Activated CD4-positive, alpha-beta T cell treated with anti-CD3 and anti-CD28 coated beads, Interleukin-2, Interleukin-6, amounts not matched to agents 100 ng/mL and 50 ng/mL, durations not matched to agents 16 hours and 8 hours (primary cell): ENCODE results near the gene TOMT.

ENCODE experiments used
- DNase-seq: peaks from one replicate; pipeline ENCODE4 v3.0.0-alpha.2; 2020

TOMT gene, protein sequence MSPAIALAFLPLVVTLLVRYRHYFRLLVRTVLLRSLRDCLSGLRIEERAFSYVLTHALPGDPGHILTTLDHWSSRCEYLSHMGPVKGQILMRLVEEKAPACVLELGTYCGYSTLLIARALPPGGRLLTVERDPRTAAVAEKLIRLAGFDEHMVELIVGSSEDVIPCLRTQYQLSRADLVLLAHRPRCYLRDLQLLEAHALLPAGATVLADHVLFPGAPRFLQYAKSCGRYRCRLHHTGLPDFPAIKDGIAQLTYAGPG

DNA sequence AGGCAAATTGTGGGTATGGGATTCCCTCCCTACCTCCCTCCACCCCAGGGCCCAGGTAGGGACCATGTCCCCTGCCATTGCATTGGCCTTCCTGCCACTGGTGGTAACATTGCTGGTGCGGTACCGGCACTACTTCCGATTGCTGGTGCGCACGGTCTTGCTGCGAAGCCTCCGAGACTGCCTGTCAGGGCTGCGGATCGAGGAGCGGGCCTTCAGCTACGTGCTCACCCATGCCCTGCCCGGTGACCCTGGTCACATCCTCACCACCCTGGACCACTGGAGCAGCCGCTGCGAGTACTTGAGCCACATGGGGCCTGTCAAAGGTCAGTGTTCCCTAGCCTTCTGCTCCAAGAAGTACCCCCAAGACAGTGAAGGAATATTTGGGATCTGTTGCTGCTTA is at the start of gene TOMT:
Gene TOMT, plus strand, starts transcription at position 37 of the 400 bp plus-strand sequence. Its CDS starts 28 bp downstream, at position 65.
- no peak for DNase-seq

DNA sequence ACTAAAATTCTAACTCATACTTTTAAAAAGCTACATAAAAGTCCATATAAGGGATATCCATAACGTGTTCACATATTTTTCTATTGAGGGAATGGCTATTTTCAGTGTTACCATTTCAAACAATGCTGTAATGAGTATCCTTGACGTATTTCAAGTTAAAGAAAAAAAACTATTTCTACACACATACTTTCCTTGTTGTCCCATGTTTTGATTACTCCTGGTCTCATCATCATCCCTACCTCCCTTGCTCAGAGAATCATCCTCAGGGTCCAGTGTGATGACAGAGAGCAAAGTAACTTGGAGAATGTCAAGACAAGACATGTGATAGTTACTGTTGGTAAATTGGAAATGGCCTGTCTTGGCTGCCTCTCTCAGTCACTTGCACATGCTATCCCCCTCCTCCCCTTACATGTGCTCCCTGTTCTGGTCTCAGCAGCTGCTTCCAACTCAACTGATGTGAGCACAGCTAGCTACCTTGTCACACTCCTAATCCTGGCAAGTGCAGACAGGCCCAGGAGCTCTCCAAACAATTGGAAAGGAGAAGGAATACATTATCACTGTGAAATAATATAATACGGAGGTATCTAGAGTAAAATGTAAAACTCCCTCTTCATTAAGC is 47.2 kb upstream of the TOMT start:
- no peak for DNase-seq

DNA sequence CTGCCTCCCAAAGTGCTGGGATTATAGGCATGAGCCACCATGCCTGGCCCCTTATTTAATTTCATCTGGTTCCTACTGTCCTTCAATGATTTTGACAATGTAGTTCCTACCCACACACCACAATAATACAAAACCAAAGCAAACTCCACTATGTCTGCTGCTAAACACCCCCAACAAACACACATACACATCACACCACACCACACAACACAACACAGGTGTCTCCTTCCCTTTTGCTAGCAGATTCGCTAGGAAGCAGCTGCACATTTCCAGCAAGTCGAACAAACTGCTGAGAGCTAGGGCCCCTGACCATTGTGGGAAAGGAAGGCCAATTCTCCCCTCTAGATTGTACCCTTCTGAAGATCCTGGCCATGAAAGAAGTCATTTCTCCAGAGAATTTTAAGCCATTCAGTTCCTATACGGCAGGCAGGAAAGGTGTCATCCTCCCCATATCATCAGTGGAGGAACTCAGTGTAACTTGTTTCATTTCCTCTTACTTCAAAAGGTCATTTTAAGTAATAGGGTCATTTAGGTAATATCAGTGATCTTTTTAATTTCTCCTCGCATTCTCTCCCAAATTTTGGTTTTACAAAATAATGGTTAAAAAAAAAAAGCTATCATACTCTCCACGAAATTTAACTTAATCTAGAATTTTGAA is 43.9 kb upstream of the TOMT start:
- no peak for DNase-seq

DNA sequence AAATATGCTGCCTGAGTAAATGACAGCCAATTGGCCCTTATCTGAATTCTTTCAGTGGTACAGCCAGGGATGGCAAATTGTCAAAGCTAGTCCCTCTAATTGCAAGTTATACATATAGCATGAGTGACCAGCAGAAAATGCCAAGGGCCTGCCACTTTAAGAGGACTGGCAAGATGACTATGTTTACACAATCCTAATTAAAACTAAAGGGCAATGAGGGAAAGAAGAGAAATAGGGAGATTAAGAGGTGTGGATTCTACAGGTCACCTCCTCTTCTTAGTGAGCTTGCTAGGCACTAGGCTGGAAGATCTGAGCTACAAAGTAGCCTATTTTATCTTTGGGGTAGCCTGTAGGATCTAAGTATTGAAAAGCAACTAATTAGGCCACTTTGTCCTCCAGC is 38.9 kb upstream of the TOMT start:
- no peak for DNase-seq

DNA sequence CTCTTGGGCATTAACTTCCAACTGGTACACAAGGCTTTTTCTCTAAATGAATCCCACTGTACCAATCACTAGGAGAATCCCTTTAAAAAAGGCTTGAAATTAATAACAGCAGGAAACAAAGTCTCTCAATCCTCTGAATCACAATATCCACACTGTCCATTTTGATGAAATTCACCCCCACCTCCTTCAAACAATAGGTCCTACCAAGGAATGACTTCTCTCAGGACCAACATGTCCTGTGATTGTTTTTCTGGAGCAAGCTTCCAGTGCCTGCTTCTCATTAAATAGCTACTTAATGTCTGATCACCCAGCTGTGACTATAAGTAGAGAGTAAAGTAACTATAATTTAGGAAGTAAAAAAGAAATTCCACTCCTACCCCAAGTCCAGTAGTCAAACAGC is 38.5 kb upstream of the TOMT start:
- no peak for DNase-seq

DNA sequence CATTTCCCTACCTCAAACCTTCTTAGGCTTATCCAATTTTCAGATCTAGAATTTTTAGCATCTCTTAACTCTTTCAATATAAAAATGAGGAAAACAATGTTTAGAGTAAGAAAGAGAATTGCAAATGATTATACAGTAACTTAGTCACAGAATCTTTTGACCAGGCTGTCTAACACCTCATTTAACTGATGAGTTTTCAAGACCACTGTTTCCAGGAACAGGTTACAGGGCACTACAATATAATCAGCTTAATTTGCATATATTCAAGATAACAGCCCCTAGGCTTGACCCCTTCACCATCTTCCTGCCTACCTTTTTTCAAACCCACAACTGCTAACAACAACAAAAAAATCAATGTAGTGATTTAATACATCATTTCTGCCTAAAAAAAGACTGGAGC is 38.0 kb upstream of the TOMT start:
- no peak for DNase-seq

DNA sequence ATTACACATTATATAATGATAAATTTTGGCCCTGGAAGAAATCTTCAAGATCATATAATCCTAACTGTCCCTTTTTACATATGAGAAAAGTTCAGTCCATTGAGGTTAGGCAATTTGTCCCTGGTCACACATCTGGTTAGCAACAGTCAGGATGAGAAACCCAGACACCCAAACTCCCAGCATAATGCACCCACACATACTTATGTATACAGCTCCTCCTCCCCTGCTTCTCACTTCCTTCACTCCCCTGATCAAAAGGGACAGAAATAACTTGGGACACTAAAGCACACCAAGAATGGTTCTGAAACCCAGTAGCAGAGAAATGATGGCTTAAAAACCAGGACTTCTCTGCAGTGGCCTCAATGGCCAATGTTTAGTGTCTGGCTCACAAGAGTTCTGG is 36.5 kb upstream of the TOMT start:
- no peak for DNase-seq

DNA sequence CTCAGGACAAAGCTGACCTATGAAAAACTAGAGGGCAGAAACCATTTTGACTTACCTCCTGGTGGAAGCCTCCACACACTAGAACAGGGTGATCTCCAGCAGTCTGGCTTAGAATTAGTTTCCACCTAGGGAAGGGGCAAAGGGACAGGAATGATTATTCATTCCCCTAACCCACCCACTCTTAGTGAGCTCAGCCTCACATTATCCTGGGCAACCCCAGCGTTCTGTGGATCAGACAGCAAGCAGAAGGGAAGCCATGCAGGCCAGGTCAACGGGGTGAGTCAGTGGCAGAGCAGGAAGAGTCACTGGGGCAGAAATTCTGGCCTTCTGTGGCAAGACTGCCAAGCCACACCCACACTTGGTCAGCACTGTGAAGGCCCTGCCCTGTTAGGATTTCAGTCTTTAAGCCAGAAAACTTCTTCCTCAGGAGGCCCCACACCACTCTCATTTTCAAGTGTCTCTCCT is 35.9 kb upstream of the TOMT start:
- DNase-seq = peak; percentile 18

DNA sequence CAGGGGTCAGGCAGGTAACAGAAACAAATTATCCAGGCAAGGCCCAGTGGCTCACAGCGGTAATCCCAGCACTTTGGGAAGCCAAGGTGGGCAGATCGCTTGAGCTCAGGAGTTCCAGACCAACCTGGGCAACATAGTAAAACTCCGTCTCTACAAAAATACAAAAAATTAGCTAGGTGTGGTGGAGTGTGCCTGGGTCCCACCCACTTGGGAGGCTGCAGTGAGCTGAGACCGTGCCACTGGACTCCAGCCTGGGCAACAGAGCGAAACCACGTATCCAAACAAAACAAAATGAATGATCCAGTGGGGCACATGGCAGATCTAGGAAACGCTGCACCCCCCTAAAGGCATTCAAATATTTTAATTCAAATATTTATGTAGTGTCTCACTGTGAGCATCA is 35.2 kb upstream of the TOMT start:
- DNase-seq = no peak

DNA sequence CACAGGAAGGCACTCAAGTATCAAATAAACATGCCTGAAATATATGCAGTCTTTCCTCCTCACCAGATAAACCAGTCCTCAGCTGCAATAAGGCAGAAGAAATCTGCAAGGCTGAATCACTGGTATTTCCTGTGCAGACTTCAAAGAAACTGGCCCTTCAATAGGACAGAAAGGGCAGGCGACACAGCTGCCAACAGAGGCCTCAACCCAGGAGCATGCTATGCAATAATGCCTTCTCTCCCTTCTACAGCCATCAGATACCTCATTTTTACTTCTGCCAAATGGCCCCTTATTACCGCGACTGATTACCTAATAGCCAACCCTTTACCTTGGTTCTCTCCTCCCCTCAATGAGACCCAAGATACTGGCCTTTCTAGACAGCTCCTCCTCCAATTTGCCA is 33.4 kb upstream of the TOMT start:
- DNase-seq = no peak

DNA sequence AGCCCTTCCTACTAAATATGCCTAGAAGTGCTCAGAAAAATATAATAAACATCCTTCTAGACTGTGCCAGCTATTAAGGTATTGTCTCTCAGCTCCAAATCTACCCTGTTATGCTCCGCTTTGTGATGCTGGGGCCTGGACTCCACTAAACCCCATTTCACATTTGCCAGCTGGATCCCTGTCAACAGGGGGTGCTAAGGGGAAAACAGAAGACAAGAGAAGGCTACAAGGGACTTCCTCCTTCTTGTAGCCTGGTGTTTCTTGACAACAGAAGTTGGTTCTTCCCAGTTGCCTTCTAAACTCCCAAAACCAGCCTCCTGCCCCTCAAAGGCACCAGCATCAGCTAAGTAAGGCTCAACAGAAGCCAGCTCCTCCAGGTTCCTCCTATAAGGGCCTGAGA is 30.6 kb upstream of the TOMT start:
- DNase-seq = no peak

DNA sequence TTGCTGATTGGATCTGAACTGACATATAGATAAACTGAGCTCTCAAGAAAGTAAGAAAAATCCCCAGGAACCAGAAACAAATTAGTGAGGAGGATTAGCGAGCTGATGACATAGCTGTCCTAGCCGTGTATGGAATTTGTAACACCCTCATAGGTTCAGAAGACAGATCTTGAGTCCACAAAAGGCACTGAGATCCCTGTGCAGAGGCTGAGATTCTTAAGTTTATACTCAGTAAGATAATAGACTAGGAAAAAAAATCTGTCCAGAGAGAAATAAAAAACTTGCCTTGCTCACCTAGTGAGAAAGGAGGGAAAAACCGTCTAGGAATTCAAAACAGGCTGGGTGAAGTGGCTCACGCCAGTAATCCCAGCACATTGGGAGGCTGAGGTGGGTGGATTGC is 30.0 kb upstream of the TOMT start:
- DNase-seq = no peak

DNA sequence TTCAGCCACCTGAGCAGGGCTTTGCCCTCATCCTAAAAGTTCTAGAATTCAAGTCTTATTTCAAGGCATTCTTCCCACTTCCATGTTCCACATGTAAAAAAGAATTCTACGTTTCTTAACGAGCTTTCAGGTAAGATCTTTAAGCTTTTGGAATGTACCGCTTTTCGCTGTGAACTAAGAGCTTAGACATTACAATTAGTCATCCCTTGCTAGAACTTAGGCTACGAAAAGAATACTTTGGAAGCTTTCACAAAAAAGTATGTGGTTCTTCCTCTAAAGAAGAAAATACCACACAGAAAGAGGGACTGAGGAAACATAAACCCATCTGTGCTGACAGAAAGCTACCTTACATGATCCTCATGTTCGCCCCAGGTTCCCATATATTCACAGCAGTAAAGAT is 27.2 kb upstream of the TOMT start:
- DNase-seq = no peak

DNA sequence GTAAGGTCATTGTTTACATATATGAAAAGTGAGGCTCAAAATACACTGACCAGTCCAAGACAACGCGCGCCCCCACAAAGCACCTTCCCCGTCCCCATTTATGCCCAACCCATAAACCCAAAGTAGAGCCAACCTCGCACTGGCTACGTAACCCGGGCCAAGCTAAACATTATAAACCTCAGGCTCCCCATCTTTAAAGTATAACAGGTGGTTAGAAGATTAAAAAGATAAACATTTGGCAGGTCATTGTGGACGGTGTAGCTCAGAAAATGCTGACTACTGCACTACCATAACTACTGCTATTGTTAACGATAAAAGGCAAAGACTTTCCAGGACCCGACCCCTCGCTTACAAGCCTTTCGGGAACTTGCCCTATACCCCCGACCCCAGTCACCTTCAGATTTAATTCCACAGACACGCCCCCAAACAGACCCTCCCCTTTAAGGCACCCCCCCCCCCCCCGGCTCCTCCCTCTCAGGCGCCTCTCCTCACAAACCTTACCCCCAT is 25.9 kb upstream of the TOMT start:
- DNase-seq = no peak

DNA sequence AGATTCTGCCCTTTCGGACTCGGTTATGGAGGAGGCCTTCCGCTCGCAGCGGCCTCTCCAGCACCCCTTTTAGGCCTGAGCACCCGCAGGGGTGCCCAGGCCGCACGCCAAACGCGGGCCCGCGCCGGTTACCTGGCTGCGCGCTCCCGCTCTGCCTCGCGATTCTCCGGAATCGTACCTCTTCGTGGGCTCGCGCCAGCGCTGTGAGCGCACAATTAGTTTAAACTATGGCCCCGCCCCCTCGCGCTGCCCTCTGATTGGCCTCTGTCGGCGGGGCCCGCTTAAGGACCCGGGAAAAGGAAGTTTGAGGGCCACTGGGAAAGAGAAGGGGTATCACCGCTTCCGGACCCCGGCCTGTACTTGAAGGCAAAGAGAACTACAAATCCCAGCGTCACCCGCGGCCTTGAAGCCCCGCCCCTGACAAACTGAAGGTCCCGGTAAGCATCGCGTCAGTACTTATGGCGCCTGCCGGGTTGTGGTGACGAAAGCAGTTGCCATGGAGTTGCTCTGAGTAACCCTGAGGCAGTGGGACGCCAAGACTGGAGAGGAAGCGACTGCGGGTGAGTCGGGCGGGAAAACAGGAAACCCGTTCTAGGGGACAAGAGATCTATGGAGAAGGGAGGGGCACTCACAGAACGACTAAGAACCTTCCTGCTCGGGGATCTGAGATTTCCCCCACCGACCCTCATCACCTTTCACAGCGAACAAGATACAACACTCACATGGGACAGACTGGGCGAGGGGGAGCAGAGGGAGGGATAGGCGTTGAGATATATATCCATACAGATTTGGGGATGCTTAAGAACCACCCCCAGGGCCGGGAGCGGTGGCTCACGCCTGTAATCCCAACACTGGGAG is 25.2 kb upstream of the TOMT start, which contains the start of the genes LRRC51 and NUMA1:
Gene LRRC51, plus strand, starts transcription at position 525 of the 858 bp plus-strand sequence. CDS start 8,234 bp downstream, outside the sequence.
Gene NUMA1, minus strand, starts transcription at position 217 of the 858 bp plus-strand sequence. CDS start 44,599 bp downstream, outside the sequence.
- DNase-seq = peak; percentile 99

DNA sequence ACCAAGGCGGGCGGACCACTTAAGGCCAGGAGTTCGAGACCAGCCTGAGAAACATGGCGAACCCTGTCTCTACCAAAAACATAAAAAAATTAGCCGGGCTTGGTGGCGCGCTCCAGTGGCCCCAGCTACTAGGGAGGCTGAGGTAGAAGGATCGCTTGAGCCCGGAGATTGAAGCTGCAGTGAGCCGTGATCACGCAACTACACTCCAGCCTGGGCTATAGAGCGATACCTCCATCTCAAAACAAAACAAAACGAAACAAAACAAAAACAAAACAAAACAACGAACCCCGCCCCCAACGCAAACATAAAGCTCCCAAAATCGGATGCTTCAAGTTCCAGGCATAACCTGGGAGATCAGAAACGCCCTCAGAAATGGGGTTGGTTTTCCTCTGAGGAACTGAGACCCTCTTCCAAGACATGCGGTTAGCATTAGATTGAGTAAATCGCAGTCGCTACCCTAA is 24.5 kb upstream of the TOMT start:
- no peak for DNase-seq

DNA sequence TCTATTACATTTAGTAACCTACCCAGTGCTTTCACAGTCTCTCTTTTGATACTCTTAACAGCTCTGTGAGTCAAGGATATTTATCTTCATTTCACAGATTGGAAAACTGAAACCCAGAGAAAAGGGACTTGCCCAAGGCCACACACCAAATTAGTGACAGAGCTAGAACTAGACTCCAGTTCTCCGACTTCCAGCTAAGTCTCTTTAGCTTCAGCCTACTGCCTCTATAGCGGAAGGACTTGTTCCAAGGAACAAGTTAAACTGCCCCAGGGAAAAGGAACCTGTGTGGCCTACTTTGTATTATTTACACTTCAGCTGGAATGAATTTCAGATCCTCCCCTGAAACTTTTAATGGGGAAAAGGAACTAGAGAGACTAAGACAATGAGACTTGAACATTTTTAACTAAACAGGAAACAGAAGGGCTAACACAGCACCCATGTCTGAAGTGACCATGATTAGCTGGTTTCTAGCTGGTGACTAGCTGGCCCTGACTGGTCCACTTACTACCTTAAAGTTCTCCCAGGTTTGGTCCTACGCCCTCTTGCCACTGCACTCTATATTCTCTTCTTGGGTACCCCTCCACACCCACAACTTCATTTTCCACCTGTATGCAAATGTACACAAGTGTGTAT is 23.8 kb upstream of the TOMT start:
- no peak for DNase-seq

DNA sequence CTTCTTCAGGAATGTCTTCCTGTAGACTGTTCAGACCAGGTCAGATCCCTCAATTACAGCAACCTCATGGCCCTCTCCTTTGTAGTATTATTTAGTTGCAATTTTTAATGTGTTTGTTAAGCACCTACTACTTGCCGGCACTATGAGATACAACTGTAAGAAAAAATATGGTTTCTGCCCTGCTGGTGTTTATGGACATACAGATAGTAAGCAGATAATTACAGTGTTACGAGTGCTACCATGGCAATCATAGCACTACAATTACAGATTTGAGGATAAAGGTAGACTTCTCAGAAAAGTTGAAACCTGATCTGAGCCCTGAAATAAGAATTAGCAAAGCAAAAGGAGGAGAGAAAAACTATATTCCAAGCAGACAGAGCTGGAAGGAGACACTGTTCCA is 22.3 kb upstream of the TOMT start:
- DNase-seq = no peak

DNA sequence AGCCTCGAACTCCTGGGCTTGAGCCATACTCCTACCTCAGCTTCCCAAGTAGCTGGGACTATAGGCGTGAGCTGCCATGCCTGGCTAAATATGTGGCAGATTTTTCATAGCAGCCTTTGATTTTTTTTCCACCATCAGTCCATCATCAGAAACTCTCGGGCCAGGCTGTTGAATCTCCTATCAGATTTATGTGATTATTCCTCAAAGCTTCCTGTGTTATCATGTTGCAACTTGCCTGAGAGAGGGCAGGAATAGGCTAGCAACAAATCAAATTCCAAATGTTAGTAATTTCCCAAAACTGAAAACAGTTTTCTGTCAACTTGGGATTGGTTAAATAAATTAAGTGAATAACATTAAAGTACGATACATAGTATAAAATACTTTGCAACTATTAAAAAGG is 21.6 kb upstream of the TOMT start:
- no peak for DNase-seq

DNA sequence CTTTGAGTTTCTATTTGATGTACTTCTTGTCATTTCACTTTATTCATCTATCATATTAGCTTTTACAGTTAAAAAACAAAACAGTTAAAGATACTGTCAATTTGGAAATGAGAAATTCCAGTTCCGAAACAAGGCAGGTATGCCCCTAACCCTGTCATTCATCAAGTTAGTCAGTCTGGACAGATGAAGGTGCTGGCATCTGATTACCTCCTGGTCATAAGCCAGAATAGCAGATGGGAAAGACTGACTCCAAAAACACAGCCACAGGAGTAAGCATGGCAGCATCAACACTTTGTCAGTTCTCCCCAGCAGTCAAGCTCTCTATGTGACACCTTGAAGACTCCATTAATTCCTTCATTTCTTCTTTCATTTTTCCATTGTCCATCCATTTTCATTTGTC is 20.8 kb upstream of the TOMT start:
- DNase-seq = no peak

DNA sequence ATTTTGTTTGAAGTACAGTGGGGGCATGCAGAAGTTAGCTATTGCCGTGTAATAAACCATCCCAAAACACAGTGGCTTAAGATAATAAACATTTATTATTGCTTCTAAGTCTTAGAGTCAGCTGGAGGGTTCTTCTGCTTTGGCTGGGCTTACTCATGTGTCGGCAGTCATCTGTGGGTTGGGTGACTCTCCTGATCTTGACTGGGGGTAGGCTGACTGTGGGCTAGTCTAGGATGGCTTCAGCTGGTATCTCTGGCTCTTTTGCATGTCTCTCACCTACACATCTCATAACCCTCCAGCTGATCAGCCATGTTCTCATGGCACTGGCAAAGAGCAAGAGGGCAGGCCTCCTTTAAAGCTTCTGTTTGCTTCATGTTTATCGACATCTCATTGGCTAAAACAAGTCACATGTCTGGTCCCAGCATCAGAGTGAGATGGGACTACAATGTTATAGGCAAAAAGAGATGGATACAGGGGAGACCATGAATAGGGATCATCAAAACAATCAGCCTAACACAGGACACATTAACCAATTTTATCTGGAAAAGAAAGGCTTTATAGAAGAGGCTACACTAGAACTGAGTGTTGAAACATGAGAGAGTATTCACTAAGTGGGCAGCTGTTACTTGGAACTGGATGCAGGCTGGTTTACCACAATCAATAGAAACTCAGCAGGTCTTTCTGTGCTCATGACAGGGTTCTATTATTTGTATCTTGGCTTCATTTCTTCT is 19.9 kb upstream of the TOMT start:
- DNase-seq = no peak
